Effector memory CD8-positive, alpha-beta T cell (primary cell): ENCODE measurements around the gene SERPINE1.

Experiments
- ATAC-seq: fragments of 150-1000 bp; cut with Tn5 transposase; replicated peaks from 2 replicates; pipeline ENCODE4 v1.10.0; 2021; ENCODE audit warnings: mild to moderate bottlenecking, moderate library complexity
- DNase-seq, 3 experiments: peaks; one replicate each; pipeline ENCODE4 v3.0.0; 2021
- H3K27ac Mint-ChIP-seq, 2 donors: one replicate each; pipeline ENCODE4 v1.8.0; 2022; ENCODE audit warnings: mild to moderate bottlenecking in 2 of 2, mixed read lengths in 2 of 2, moderate library complexity in 2 of 2
- H3K27me3 Mint-ChIP-seq, 2 donors: one replicate each; pipeline ENCODE4 v1.8.0; 2022; ENCODE audit warnings: mixed read lengths in 2 of 2
- H3K36me3 Mint-ChIP-seq: one replicate; pipeline ENCODE4 v1.8.0; 2022; ENCODE audit warnings: mild to moderate bottlenecking, moderate library complexity, mixed read lengths; ENCODE audit not compliant: insufficient read depth
- H3K4me1 Mint-ChIP-seq, 2 donors: one replicate each; pipeline ENCODE4 v1.8.0; 2022; ENCODE audit warnings: low read depth in 2 of 2, mixed read lengths in 2 of 2
- H3K4me3 Mint-ChIP-seq, 2 donors: one replicate each; pipeline ENCODE4 v1.8.0; 2022; ENCODE audit warnings: mild to moderate bottlenecking in 2 of 2, mixed read lengths in 2 of 2, moderate library complexity in 2 of 2
- H3K9me3 Mint-ChIP-seq, 2 donors: one replicate each; pipeline ENCODE4 v1.8.0; 2022; ENCODE audit warnings: mixed read lengths in 2 of 2

SERPINE1 gene

GRCh38 chr7:101134399-101134980, 7.6 kb downstream of the SERPINE1 start:
- DNase-seq (no peak), ATAC-seq (no peak)
- Mint-ChIP-seq H3K9me3 (no peaks in the 10 kb centered on the region), H3K4me3 (no peak overlapping the region), H3K4me1 (peaks cover 11 to 22% of the 10 kb centered on the region in 2 donors), H3K27me3 (peaks cover 32 to 69% of the 10 kb centered on the region in 2 donors), H3K36me3 (peaks cover 11% of the 10 kb centered on the region), H3K27ac (peak overlapping the region in 1 of 2 donors; percentile 19)

- Mint-ChIP-seq H3K4me1 (peaks cover 14 to 26% of the 10 kb centered on the region in 2 donors), H3K36me3 (peaks cover 7% of the 10 kb centered on the region), H3K9me3 (no peaks in the 10 kb centered on the region), H3K27ac (peak overlapping the region; percentile 87 to 89), H3K27me3 (peaks cover 21 to 41% of the 10 kb centered on the region in 2 donors), H3K4me3 (peak overlapping the region; percentile 42 to 49)
- no peak for DNase-seq
- no peak for ATAC-seq
Observed at GRCh38 chr7:101137651-101138212, 10.8 kb downstream of the SERPINE1 start.

GRCh38 chr7:101138213-101138870, 11.4 kb downstream of the SERPINE1 start:
- H3K4me1 Mint-ChIP-seq = peaks cover 14 to 26% of the 10 kb centered on the region in 2 donors
- peak; percentile 98 for ATAC-seq

GRCh38 chr7:101140339-101140699, 13.4 kb downstream of the SERPINE1 start:
- H3K4me1 Mint-ChIP-seq = peaks cover 17 to 26% of the 10 kb centered on the region in 2 donors
- H3K27me3 Mint-ChIP-seq = peaks cover 22 to 34% of the 10 kb centered on the region in 2 donors
- peak overlapping the region in 1 of 2 donors; percentile 42 for H3K27ac Mint-ChIP-seq
- H3K36me3 Mint-ChIP-seq = peaks cover 7% of the 10 kb centered on the region
- DNase-seq (no peak), ATAC-seq (no peak)
- H3K4me3 Mint-ChIP-seq = no peak overlapping the region
- no peaks in the 10 kb centered on the region for H3K9me3 Mint-ChIP-seq

More at GRCh38 chr7:101138213-101138870, 11.4 kb downstream of the SERPINE1 start:
- H3K4me3 Mint-ChIP-seq = peak overlapping the region; percentile 49 to 61
- H3K9me3 Mint-ChIP-seq = no peaks in the 10 kb centered on the region
- H3K27ac Mint-ChIP-seq = peak overlapping the region; percentile 84 to 87
- peaks cover 21 to 36% of the 10 kb centered on the region in 2 donors for H3K27me3 Mint-ChIP-seq
- DNase-seq = peak; percentile 60 to 67 (median 64)
- peaks cover 7% of the 10 kb centered on the region for H3K36me3 Mint-ChIP-seq

DNA sequence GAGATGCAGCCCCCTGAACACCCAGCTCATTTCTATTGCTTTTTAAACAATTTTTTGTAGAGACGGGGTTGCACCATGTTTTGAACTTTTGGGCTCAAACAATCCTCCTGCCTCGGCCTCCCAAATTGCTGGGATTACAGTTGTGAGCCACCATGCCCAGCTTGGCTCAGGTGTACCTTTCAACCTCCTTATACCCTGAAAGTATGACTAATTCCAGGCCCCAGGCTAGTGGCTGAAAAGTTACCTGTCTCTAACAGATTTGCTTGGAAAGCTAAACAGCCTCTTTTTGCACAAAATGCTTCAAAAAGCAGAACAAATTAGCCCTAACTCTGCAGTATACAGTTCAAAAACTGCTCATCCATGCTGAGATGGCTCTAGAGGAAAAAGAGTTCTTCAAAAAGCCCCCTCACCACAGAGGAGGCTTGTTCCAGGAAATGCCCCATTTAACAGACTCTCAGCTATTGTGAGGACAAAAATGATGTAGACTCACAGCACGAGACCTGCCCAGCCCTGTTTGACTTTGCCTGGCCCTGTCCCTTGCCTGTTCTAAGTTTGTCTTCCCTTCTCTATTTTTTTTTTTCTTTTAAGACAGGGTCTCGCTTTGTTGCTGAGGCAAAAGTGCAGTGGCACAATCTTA, 14.0 kb downstream of the SERPINE1 start:
- Mint-ChIP-seq H3K4me1 (peaks cover 17 to 26% of the 10 kb centered on the region in 2 donors), H3K9me3 (no peaks in the 10 kb centered on the region), H3K27me3 (peaks cover 24 to 34% of the 10 kb centered on the region in 2 donors), H3K27ac (no peak overlapping the region), H3K36me3 (peaks cover 7% of the 10 kb centered on the region), H3K4me3 (no peak overlapping the region)
- DNase-seq = no peak
- peak; percentile 30 for ATAC-seq

- no peaks in the 10 kb centered on the region for H3K9me3 Mint-ChIP-seq
- H3K27me3 Mint-ChIP-seq = peaks cover 18 to 25% of the 10 kb centered on the region in 2 donors
- H3K4me3 Mint-ChIP-seq = no peak overlapping the region
- H3K27ac Mint-ChIP-seq = no peak overlapping the region
- no peak for ATAC-seq
- H3K36me3 Mint-ChIP-seq = peaks cover 11% of the 10 kb centered on the region
- DNase-seq = no peak
- peaks cover 14 to 16% of the 10 kb centered on the region in 2 donors for H3K4me1 Mint-ChIP-seq
Observed at GRCh38 chr7:101151908-101152651, 25.2 kb downstream of the SERPINE1 start.

GRCh38 chr7:101153969-101154692, 27.2 kb downstream of the SERPINE1 start, which contains the start of gene AP1S1:
AP1S1 (plus strand) TSS chr7:101154476; CDS start chr7:101154515, 39 bp downstream.
- Mint-ChIP-seq H3K27ac (peak within 1 kb of the TSS; percentile 87 to 91), H3K36me3 (peaks cover 11% of the 10 kb centered on the region), H3K9me3 (no peaks in the 10 kb centered on the region), H3K4me3 (peak within 1 kb of the TSS; percentile 72 to 84), H3K4me1 (peaks cover 12 to 14% of the 10 kb centered on the region in 2 donors), H3K27me3 (peaks cover 9 to 10% of the 10 kb centered on the region in 2 donors)
- ATAC-seq = peak; percentile 91
- peak; percentile 78 to 87 (median 85) for DNase-seq

DNA sequence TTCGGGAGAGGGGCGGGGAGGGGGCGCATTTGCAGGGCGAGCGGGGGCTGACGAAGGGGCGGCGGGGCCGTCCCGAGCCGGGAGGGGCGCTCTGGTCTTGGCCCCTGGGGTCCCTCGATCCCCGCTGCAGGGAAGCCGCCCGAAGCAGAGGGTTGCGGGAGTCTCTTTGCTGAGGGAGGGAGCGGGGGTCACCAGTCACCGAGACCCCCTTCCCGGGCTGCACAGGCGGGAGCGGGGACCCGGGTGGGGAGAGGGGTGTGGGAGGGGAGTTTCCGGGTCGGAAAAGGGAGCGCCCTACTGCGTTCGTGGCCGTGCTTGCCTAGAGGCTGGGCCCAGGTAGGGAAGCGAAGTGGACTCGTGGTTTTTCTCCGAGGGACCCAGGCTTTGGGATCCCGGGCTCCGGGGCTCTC, 27.8 kb downstream of the SERPINE1 start:
- H3K36me3 Mint-ChIP-seq = peaks cover 11% of the 10 kb centered on the region
- ATAC-seq = peak; percentile 18
- DNase-seq = no peak
- H3K27ac Mint-ChIP-seq = peak overlapping the region; percentile 61 to 87
- no peaks in the 10 kb centered on the region for H3K9me3 Mint-ChIP-seq
- peaks cover 12 to 14% of the 10 kb centered on the region in 2 donors for H3K4me1 Mint-ChIP-seq
- peak overlapping the region; percentile 72 to 84 for H3K4me3 Mint-ChIP-seq
- H3K27me3 Mint-ChIP-seq = peaks cover 3 to 5% of the 10 kb centered on the region in 2 donors

DNA sequence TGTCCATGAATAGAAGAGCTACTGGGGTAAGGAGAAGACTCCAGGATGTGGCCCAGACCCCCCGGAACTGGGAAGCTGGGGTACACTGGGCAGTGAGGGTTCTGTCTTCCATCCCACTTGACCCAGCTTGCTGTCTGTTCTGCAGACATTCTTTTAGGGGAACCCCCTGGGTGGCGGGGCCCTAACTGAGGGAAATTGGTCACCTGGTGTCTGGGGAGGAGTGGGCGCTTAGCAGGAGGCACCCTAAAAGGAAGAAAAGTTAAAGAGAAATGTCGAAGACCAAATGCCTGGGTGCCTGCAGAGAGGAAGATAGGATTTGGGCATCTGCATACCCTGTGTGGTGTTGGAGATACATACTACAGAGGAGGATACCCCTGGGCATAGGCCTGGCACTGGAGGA, 28.4 kb downstream of the SERPINE1 start:
- ATAC-seq = no peak
- no peak for DNase-seq
- H3K9me3 Mint-ChIP-seq = no peaks in the 10 kb centered on the region
- H3K36me3 Mint-ChIP-seq = peaks cover 11% of the 10 kb centered on the region
- H3K27ac Mint-ChIP-seq = peak overlapping the region; percentile 9 to 61
- peaks cover 12 to 14% of the 10 kb centered on the region in 2 donors for H3K4me1 Mint-ChIP-seq
- H3K4me3 Mint-ChIP-seq = peak overlapping the region; percentile 72 to 84
- H3K27me3 Mint-ChIP-seq = peaks cover 0 to 5% of the 10 kb centered on the region in 2 donors

GRCh38 chr7:101156277-101156676, 29.4 kb downstream of the SERPINE1 start:
- H3K4me3 Mint-ChIP-seq = no peak overlapping the region

DNA sequence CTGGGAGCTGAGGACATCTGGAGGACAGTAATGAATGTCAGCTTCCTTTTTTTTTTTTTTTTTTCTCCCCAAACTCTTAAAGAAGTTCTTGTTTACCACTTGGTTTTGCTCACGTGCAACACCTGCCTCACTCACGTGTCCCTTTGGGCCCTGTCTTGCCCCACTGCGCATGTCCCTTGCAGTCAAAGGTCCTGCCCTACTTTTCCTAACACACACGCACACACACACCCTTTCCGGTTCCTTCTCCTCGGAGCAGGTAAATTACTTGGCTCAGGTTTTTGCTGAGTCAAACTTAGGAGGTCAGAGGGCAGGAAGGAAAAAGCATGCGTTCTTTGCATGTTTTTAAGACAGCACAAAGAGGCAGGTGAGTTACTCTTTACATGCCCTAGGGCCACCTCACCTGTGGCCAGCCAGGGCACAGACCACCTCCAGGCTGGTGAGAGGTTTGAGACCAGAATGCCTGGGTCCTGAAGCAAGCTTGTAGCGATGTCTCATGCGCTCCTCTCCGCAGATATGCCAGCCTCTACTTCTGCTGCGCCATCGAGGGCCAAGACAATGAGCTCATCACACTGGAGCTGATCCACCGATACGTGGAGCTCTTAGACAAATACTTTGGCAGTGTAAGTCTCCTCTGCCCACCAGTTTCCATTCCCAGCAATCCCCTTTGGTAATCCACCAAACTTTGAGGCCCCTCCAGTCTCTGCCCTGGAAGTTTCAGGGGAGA, 30.1 kb downstream of the SERPINE1 start:
- no peak overlapping the region for H3K4me3 Mint-ChIP-seq
- ATAC-seq (no peak), DNase-seq (no peak)
- H3K27me3 Mint-ChIP-seq = peaks cover 7 to 22% of the 10 kb centered on the region in 2 donors
- H3K4me1 Mint-ChIP-seq = peaks cover 12 to 14% of the 10 kb centered on the region in 2 donors
- no peaks in the 10 kb centered on the region for H3K9me3 Mint-ChIP-seq
- H3K36me3 Mint-ChIP-seq = peaks cover 8% of the 10 kb centered on the region
- no peak overlapping the region for H3K27ac Mint-ChIP-seq

More at GRCh38 chr7:101156277-101156676, 29.4 kb downstream of the SERPINE1 start:
- Mint-ChIP-seq H3K9me3 (no peaks in the 10 kb centered on the region), H3K4me1 (peaks cover 12 to 14% of the 10 kb centered on the region in 2 donors), H3K36me3 (peaks cover 11% of the 10 kb centered on the region), H3K27me3 (peaks cover 2 to 14% of the 10 kb centered on the region in 2 donors), H3K27ac (no peak overlapping the region)
- ATAC-seq (no peak), DNase-seq (no peak)
